Measurements from ENCODE around the gene DDOST.

Gene DDOST

GRCh38 chr1:20648438-20648837 is 12.7 kb downstream of the DDOST start:
- H2BK5ac ChIP-seq (ENCODE audit: low read depth, low read length, poor library complexity, severe bottlenecking) = no peak overlapping the region
- H3K23ac ChIP-seq (ENCODE audit: low read length in 2 of 2) = no peak overlapping the region
- no peak overlapping the region for H2BK15ac ChIP-seq (ENCODE audit: low read depth, poor library complexity, severe bottlenecking)
- no peak overlapping the region for H3K4ac ChIP-seq (ENCODE audit: low read depth in 1 of 2, low read length in 2 of 2)
- no peak overlapping the region for H4K91ac ChIP-seq (ENCODE audit: low read length)
- 93% methylated on average over 13 of the region's 13 CpGs for WGBS
- no peak overlapping the region for H2BK120ac ChIP-seq (ENCODE audit: low read depth, low read length)
- H2AFZ ChIP-seq (ENCODE audit: low read depth, low read length) = no peak overlapping the region
- DNase-seq = no peak
- H3K9ac ChIP-seq (ENCODE audit: low read length) = no peak overlapping the region
- H3K4me1 ChIP-seq (ENCODE audit: control insufficient read depth, insufficient read depth, low read depth, low read length) = no peaks in the 10 kb centered on the region
- H3K27me3 ChIP-seq (ENCODE audit: control insufficient read depth in 1 of 2, insufficient read depth in 1 of 2, low read length in 2 of 2) = no peaks in the 10 kb centered on the region
- H3K14ac ChIP-seq (ENCODE audit: low read length in 2 of 2) = no peak overlapping the region
- H3K27ac ChIP-seq (ENCODE audit: low read length, poor library complexity, severe bottlenecking) = no peak overlapping the region
- no peaks in the 10 kb centered on the region for H3K9me3 ChIP-seq (ENCODE audit: control insufficient read depth, low read length)
- H3K4me3 ChIP-seq (ENCODE audit: insufficient read depth in 1 of 2, low read depth in 1 of 2, low read length in 2 of 2) = no peak overlapping the region
- H3K4me2 ChIP-seq (ENCODE audit: low read length, poor library complexity, severe bottlenecking) = no peak overlapping the region
- H3K18ac ChIP-seq (ENCODE audit: low read depth in 1 of 2, low read length in 2 of 2) = no peak overlapping the region
- H3K36me3 ChIP-seq (ENCODE audit: control insufficient read depth in 1 of 2, insufficient read depth in 2 of 2, low read depth in 1 of 2, low read length in 2 of 2) = peaks cover 71 to 86% of the 10 kb centered on the region in 2 experiments
- no peak overlapping the region for H2AK5ac ChIP-seq (ENCODE audit: low read length, severe bottlenecking)
- peaks cover 4% of the 10 kb centered on the region for H3K79me1 ChIP-seq (replicated peaks; ENCODE audit: low read length, poor library complexity, severe bottlenecking)
- H4K8ac ChIP-seq (ENCODE audit: low read length) = no peak overlapping the region
- H2BK12ac ChIP-seq (ENCODE audit: low read length in 2 of 2) = no peak overlapping the region

GRCh38 chr1:20645414-20645813 is 15.8 kb downstream of the DDOST start:
- 88% methylated on average over 14 of the region's 14 CpGs for WGBS
- Histone ChIP-seq H3K4me1 (ENCODE audit: control insufficient read depth, insufficient read depth, low read depth, low read length) (peaks cover 1% of the 10 kb centered on the region), H2BK15ac (ENCODE audit: low read depth, poor library complexity, severe bottlenecking) (no peak overlapping the region), H3K18ac (ENCODE audit: low read depth in 1 of 2, low read length in 2 of 2) (no peak overlapping the region), H2BK12ac (ENCODE audit: low read length in 2 of 2) (no peak overlapping the region), H4K91ac (ENCODE audit: low read length) (no peak overlapping the region), H3K14ac (ENCODE audit: low read length in 2 of 2) (no peak overlapping the region), H3K27ac (ENCODE audit: low read length, poor library complexity, severe bottlenecking) (no peak overlapping the region), H3K4me2 (ENCODE audit: low read length, poor library complexity, severe bottlenecking) (no peak overlapping the region), H3K9me3 (ENCODE audit: control insufficient read depth, low read length) (no peaks in the 10 kb centered on the region), H2BK120ac (ENCODE audit: low read depth, low read length) (no peak overlapping the region), H2BK5ac (ENCODE audit: low read depth, low read length, poor library complexity, severe bottlenecking) (no peak overlapping the region), H3K23ac (ENCODE audit: low read length in 2 of 2) (no peak overlapping the region), H3K4me3 (ENCODE audit: insufficient read depth in 1 of 2, low read depth in 1 of 2, low read length in 2 of 2) (no peak overlapping the region), H2AFZ (ENCODE audit: low read depth, low read length) (no peak overlapping the region), H3K4ac (ENCODE audit: low read depth in 1 of 2, low read length in 2 of 2) (no peak overlapping the region), H4K8ac (ENCODE audit: low read length) (no peak overlapping the region), H3K27me3 (ENCODE audit: control insufficient read depth in 1 of 2, insufficient read depth in 1 of 2, low read length in 2 of 2) (no peaks in the 10 kb centered on the region), H3K79me1 (replicated peaks; ENCODE audit: low read length, poor library complexity, severe bottlenecking) (peaks cover 10% of the 10 kb centered on the region), H3K9ac (ENCODE audit: low read length) (no peak overlapping the region), H3K36me3 (ENCODE audit: control insufficient read depth in 1 of 2, insufficient read depth in 2 of 2, low read depth in 1 of 2, low read length in 2 of 2) (peaks cover 71 to 86% of the 10 kb centered on the region in 2 experiments), H2AK5ac (ENCODE audit: low read length, severe bottlenecking) (no peak overlapping the region)
- DNase-seq = no peak

GRCh38 chr1:20644416-20644815 is 16.8 kb downstream of the DDOST start:
- Histone ChIP-seq H3K4ac (ENCODE audit: low read depth in 1 of 2, low read length in 2 of 2) (no peak overlapping the region), H3K23ac (ENCODE audit: low read length in 2 of 2) (no peak overlapping the region), H2BK5ac (ENCODE audit: low read depth, low read length, poor library complexity, severe bottlenecking) (no peak overlapping the region), H2BK120ac (ENCODE audit: low read depth, low read length) (no peak overlapping the region), H2BK12ac (ENCODE audit: low read length in 2 of 2) (no peak overlapping the region), H3K18ac (ENCODE audit: low read depth in 1 of 2, low read length in 2 of 2) (no peak overlapping the region), H3K4me2 (ENCODE audit: low read length, poor library complexity, severe bottlenecking) (no peak overlapping the region), H3K27ac (ENCODE audit: low read length, poor library complexity, severe bottlenecking) (no peak overlapping the region), H3K14ac (ENCODE audit: low read length in 2 of 2) (no peak overlapping the region), H2AK5ac (ENCODE audit: low read length, severe bottlenecking) (no peak overlapping the region), H3K79me1 (replicated peaks; ENCODE audit: low read length, poor library complexity, severe bottlenecking) (peaks cover 11% of the 10 kb centered on the region), H3K4me3 (ENCODE audit: insufficient read depth in 1 of 2, low read depth in 1 of 2, low read length in 2 of 2) (no peak overlapping the region), H3K36me3 (ENCODE audit: control insufficient read depth in 1 of 2, insufficient read depth in 2 of 2, low read depth in 1 of 2, low read length in 2 of 2) (peaks cover 71 to 84% of the 10 kb centered on the region in 2 experiments), H3K4me1 (ENCODE audit: control insufficient read depth, insufficient read depth, low read depth, low read length) (peaks cover 1% of the 10 kb centered on the region), H3K27me3 (ENCODE audit: control insufficient read depth in 1 of 2, insufficient read depth in 1 of 2, low read length in 2 of 2) (no peaks in the 10 kb centered on the region), H3K9me3 (ENCODE audit: control insufficient read depth, low read length) (no peaks in the 10 kb centered on the region), H3K9ac (ENCODE audit: low read length) (no peak overlapping the region), H2BK15ac (ENCODE audit: low read depth, poor library complexity, severe bottlenecking) (no peak overlapping the region), H4K8ac (ENCODE audit: low read length) (no peak overlapping the region), H4K91ac (ENCODE audit: low read length) (no peak overlapping the region), H2AFZ (ENCODE audit: low read depth, low read length) (no peak overlapping the region)
- no peak for DNase-seq
- WGBS = 95% methylated on average over 13 of the region's 13 CpGs

GRCh38 chr1:20643080-20643479 is 18.1 kb downstream of the DDOST start:
- Histone ChIP-seq H2BK15ac (ENCODE audit: low read depth, poor library complexity, severe bottlenecking) (no peak overlapping the region), H3K4ac (ENCODE audit: low read depth in 1 of 2, low read length in 2 of 2) (no peak overlapping the region), H4K91ac (ENCODE audit: low read length) (no peak overlapping the region), H3K79me1 (replicated peaks; ENCODE audit: low read length, poor library complexity, severe bottlenecking) (peaks cover 11% of the 10 kb centered on the region), H3K4me2 (ENCODE audit: low read length, poor library complexity, severe bottlenecking) (no peak overlapping the region), H3K9me3 (ENCODE audit: control insufficient read depth, low read length) (no peaks in the 10 kb centered on the region), H3K4me3 (ENCODE audit: insufficient read depth in 1 of 2, low read depth in 1 of 2, low read length in 2 of 2) (no peak overlapping the region), H3K14ac (ENCODE audit: low read length in 2 of 2) (no peak overlapping the region), H4K8ac (ENCODE audit: low read length) (no peak overlapping the region), H3K36me3 (ENCODE audit: control insufficient read depth in 1 of 2, insufficient read depth in 2 of 2, low read depth in 1 of 2, low read length in 2 of 2) (peaks cover 70 to 84% of the 10 kb centered on the region in 2 experiments), H2AK5ac (ENCODE audit: low read length, severe bottlenecking) (no peak overlapping the region), H3K27ac (ENCODE audit: low read length, poor library complexity, severe bottlenecking) (no peak overlapping the region), H3K9ac (ENCODE audit: low read length) (no peak overlapping the region), H3K27me3 (ENCODE audit: control insufficient read depth in 1 of 2, insufficient read depth in 1 of 2, low read length in 2 of 2) (no peaks in the 10 kb centered on the region), H3K4me1 (ENCODE audit: control insufficient read depth, insufficient read depth, low read depth, low read length) (peaks cover 1% of the 10 kb centered on the region), H2BK120ac (ENCODE audit: low read depth, low read length) (no peak overlapping the region), H2AFZ (ENCODE audit: low read depth, low read length) (no peak overlapping the region), H3K18ac (ENCODE audit: low read depth in 1 of 2, low read length in 2 of 2) (no peak overlapping the region), H3K23ac (ENCODE audit: low read length in 2 of 2) (no peak overlapping the region), H2BK5ac (ENCODE audit: low read depth, low read length, poor library complexity, severe bottlenecking) (no peak overlapping the region), H2BK12ac (ENCODE audit: low read length in 2 of 2) (no peak overlapping the region)
- DNase-seq = no peak
- WGBS = 83% methylated on average over 6 of the region's 6 CpGs
